NCI-H1436 treated with DMSO at 0.1 percent for 48 hours (cell line): ENCODE measurements around the gene EPC1.
"Not testable (repeated sequence)": the region's sequence is repeated elsewhere in the genome, so short reads cannot be mapped to it uniquely, and the experiment has no call there.

Experiments used
- DNase-seq: peaks from one replicate; lab custom pipeline; 2025; lab: John Stamatoyannopoulos, UW

The EPC1 gene

DNA sequence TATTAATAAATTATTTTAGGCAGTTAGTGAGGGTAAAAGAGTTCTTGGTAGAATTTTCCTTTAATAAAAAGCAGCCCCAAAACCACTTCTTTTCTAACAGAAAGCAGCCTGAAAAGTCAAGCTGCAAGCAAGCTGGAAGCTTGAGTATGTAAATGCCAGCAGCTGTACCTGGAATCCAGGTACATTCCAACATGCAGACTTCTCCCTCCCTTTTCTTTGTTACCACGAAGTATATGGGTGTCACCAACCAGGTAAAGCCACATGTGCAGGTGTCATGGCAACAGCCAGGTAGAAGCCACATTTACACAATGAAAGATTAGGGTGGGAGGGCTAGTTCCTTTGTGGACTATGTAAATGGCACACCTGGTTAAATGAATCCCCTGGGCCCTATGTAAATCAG, 114.6 kb downstream of the EPC1 start:
- no peak for DNase-seq

DNA sequence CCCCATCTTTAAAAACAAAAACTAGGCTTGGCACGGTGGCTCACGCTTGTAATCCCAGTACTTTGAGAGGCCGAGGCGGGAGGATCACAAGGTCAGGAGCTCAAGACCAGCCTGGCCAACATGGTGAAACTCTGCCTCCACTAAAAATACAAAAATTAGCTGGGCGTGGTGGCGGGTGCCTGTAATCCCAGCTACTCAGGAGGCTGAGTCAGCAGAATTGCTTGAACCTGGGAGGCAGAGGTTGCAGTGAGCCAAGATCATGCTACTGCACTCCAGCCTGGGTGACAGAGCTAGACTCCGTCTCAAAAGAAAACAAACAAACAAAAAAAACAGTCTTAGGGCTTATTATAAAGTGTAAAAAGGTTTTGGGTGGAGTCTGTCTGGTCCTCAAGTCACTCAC, 117.2 kb downstream of the EPC1 start:
- not testable (repeated sequence) for DNase-seq

DNA sequence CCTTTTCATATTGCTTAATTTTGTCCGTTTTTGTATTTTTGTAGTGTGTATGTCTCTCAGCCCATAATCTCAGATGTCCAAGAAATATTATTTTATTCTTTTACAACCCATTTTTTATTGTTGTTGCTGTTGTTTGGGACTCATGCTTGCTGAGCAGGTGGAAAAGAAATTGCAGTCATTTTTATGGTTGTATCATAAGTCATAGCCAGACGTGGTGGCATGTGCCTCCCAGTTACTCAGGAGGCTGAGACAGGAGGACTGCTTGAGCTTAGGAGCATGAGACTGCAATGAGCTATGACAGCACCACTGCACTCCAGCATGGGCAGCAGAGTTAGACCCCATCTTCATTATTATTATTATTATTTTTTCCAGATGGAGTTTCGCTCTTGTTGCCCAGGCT, 117.8 kb downstream of the EPC1 start:
- no peak for DNase-seq

DNA sequence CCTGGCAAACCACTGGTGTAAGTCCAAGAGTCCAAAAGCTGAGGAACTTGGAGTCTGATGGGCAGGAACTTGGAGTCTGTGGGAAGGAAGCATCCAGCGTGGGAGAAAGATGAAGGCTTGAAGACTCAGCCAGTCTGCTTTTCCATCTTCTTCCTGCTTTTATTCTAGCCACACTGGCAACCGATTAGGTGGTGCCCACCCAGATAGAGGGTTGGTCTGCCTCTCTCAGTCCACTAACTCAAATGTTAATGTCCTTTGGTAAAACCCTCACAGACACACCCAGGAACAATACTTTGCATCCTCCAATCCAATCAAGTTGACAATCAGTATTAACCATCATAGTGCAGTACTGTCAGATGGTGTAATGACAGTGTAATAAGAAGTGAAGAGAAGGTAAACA, 119.2 kb downstream of the EPC1 start:
- no peak for DNase-seq

DNA sequence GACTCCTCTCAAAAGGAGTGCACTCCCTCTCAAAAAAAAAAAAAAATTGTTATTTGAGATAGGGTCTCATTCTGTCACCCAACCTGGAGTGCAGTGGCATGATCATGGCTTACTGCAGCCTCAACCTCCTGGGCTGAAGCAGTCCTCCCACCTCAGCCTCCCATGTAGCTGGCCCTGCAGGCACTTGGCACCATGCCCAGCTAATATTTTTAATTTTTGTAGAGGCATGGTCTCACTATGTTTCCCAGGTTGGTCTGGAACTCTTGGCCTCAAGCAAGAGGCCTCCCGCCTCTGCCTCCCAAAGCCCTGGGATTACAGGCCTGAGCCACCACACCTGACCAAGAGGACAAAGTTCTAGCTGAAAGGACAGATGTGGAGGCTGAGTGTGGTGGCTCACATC, 120.3 kb downstream of the EPC1 start:
- DNase-seq = no peak

DNA sequence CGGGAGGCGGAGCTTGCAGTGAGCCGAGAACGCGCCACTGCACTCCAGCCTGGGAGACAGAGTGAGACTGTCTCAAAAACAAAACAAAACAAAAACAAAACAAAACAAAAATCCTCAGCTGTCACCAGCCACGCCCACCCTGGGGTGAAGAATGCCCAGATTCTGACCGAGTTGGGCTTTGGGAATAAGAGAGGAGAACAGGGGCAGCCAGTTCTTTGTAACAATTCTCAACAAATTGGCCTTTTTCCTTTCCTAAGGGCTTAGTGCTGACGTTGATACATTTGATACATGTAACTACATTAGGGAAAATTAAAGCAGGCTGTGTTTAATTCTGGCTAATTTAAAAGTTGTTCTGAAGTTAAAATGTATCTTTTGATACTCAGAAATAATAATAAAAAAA, 121.0 kb downstream of the EPC1 start:
- DNase-seq = no peak

DNA sequence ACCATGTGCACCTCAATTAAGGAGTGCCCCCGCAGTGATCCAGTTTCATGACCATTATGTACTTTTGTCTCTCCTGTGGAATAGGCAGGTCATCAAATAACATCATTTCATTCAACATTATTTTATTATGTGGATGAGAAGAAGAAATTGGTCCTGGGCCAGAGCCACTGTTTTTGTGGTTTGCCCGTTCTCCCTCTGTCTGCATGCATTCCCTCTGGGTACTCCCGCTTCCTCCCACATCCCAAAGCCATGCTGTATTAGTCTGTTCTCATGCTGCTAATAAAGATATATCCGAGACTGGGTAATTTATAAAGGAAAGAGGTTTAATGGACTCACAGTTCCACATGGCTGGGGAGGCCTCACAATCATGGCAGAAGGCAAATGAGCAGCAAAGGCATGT, 124.6 kb downstream of the EPC1 start:
- not testable (repeated sequence) for DNase-seq

DNA sequence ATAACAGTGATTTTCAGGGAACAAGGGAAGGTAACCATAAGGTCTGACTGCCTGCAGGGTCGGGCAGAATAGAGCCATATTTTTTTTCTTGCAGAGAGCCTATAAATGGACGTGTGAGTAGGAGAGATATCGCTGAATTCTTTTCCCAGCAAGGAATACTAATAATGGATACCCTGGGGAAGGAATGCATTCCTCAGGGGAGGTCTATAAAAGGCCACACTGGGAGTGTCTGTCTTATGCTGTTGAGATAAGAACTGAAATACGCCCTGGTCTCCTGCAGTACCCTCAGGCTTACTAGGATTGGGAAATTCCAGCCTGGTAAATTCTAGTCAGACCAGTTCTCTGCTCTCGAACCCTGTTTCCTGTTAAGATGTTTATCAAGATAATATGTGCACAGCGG, 127.8 kb downstream of the EPC1 start:
- not testable (repeated sequence) for DNase-seq

DNA sequence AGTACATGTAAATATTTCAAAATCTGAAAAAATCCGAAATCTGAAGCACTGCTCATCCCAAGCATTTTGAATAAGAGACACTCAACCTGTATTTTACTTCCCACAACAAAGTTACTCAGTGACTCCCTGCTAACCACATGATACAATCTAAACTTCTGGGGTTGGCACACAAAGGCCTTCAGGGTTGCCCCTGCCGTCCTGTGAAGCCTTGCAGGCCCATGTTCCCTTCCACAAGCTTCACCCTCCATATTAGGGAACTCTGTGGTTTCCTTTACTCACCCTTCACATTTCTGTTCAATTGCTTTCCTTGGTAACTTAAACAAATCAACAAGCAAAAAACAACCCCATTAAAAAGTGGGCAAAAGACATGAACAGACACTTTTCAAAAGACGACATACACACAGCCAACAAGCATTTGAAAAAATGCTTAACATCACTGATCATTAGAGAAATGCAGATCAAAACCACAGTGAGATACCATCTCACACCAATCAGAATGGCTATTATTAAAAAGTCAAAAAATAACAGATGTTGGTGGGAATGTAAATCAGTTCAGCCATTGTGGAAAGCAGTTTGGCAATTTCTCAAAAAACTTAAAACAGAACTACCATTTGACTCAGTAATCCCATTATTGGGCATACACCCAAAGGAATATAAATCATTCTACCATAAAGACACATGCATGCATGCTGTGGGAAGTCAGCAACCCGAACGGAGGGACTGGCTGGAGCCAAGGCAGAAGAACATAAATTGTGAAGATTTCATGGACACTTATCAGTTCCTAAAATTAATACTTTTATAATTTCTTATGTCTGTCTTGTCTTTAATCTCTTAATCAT, 128.5 kb downstream of the EPC1 start:
- not testable (repeated sequence) for DNase-seq
